GM21367 (cell line): Measurements from ENCODE around the gene PELO.
"Not testable (repeated sequence)": the region's sequence is repeated elsewhere in the genome, so short reads cannot be mapped to it uniquely, and the experiment has no call there.

ENCODE experiments used
- ATAC-seq: cut with Tn5 transposase; IDR thresholded peaks from one replicate; pipeline ENCODE4 v1.9.1; 2021; ENCODE audit not compliant: unreplicated experiment

PELO gene

GRCh38 chr5:52799983-52800393, 12.3 kb downstream of the PELO start:
- peak; percentile 84 for ATAC-seq

GRCh38 chr5:52800394-52801213, 12.9 kb downstream of the PELO start:
- peak; percentile 42 for ATAC-seq

- ATAC-seq, result no peak
Measured at GRCh38 chr5:52801329-52801728, 13.6 kb downstream of the PELO start.

GRCh38 chr5:52802272-52802973, 14.7 kb downstream of the PELO start:
- ATAC-seq, result no peak

GRCh38 chr5:52802974-52803336, 15.2 kb downstream of the PELO start:
- no peak for ATAC-seq

- no peak for ATAC-seq
Measured at GRCh38 chr5:52804387-52804791, 16.7 kb downstream of the PELO start.

- no peak for ATAC-seq
Measured at GRCh38 chr5:52804981-52805380, 17.3 kb downstream of the PELO start.

GRCh38 chr5:52805615-52806014, 17.9 kb downstream of the PELO start:
- ATAC-seq, result no peak

GRCh38 chr5:52807037-52807436, 19.3 kb downstream of the PELO start:
- no peak for ATAC-seq

- ATAC-seq, result no peak
Measured at GRCh38 chr5:52807723-52808122, 20.0 kb downstream of the PELO start.

- no peak for ATAC-seq
Measured at GRCh38 chr5:52808316-52808901, 20.7 kb downstream of the PELO start.

- ATAC-seq, result no peak
Measured at GRCh38 chr5:52809884-52810283, 22.2 kb downstream of the PELO start.

- ATAC-seq, result no peak
Measured at GRCh38 chr5:52810426-52810825, 22.7 kb downstream of the PELO start.

- no peak for ATAC-seq
Measured at GRCh38 chr5:52811067-52811749, 23.5 kb downstream of the PELO start.

- ATAC-seq, result no peak
Measured at GRCh38 chr5:52814352-52815148, 26.8 kb downstream of the PELO start.

GRCh38 chr5:52817818-52818217, 30.1 kb downstream of the PELO start:
- ATAC-seq, result no peak

GRCh38 chr5:52818360-52818759, 30.6 kb downstream of the PELO start:
- no peak for ATAC-seq

- not testable (repeated sequence) for ATAC-seq
Measured at GRCh38 chr5:52818807-52819206, 31.1 kb downstream of the PELO start.

- ATAC-seq, result no peak
Measured at GRCh38 chr5:52821901-52822300, 34.2 kb downstream of the PELO start.

- no peak for ATAC-seq
Measured at GRCh38 chr5:52822437-52822836, 34.7 kb downstream of the PELO start.

GRCh38 chr5:52824827-52825226, 37.1 kb downstream of the PELO start:
- ATAC-seq, result no peak
